SKM-1 treated with dmso at 0.1 percent for 144 hours (cell line): ENCODE measurements around the gene KIRREL3.

Experiments
- DNase-seq: peaks from one replicate; lab custom pipeline; 2025; ENCODE audit not compliant: unreplicated experiment; lab: John Stamatoyannopoulos, UW

Gene KIRREL3

GRCh38 chr11:126606484-126606883, 394.1 kb downstream of the KIRREL3 start:
- DNase-seq: no peak

GRCh38 chr11:126604461-126604860, 396.1 kb downstream of the KIRREL3 start:
- DNase-seq: no peak

DNA sequence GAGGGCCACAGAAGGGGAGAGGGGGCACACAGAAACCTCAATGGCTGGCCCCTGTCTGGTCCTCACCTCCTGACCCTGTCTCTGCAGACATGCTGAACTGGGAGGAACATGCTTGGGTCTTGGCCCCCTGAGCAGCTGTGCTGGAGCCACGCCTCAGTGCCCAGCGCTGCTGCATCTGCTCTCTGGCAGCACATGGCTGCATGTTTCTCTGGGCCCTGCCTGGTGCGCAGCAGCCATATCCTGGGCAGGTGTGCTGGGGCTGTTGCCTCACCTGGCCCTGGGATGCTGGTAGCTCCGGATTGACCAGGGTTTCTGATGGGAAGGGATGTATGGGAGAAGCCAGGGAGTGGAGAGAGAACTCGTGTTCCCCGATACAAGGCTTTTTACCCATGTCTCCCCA, 397.1 kb downstream of the KIRREL3 start:
- DNase-seq: no peak

DNA sequence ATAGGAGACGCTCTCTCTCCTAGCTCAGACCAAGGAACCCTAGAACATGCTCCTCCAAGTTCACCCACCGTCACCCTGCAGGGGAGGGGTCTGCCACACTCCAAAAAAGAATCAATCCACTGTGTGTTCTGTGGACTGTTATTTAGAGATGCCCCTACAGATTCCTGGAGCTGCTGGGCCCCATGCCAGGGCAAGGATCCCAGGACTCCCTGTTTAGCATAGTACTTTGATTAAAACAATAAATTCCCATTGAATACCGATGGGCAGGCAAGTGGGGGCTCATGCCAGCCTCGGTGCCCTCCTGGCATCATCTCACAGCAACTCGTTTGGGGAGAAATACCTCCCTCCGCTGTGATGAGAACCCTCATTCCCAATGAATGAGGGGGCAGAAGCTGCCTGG, 397.6 kb downstream of the KIRREL3 start:
- no peak for DNase-seq

- no peak for DNase-seq
Observed at GRCh38 chr11:126602349-126602940, 398.1 kb downstream of the KIRREL3 start.

DNA sequence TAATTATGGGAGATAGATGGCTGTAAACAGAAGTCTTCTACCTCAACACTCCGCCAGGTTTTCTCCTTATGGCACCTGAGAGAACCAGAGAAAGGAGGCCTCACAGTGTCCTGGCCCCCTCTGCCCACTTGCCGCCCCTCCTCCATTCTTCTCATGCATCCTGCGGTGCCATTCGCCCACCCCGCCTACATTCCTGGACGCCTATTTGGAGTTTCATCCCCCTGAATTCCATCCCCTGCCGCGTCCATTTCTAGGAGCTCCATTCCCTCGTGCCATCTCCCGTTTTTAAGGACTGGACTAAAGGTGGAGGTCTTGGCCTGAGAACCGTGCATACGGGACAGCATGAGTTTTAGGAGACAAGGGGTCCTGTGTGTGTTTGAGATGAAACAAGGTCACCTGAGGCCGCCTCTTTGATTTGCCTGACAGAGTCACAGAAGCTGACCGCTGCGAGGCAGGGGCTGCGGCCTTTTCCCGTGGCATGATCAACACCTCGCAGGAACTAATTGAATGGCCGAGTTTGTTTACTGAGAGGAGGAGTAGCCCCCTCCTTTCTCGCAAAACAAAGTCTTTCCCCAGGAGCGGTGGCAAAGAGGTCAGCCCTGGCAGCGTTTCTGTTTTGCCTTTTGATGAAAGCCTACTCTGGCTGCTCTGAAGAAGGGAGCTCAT, 398.9 kb downstream of the KIRREL3 start:
- DNase-seq: no peak

- no peak for DNase-seq
Observed at GRCh38 chr11:126601136-126601535, 399.4 kb downstream of the KIRREL3 start.

GRCh38 chr11:126599217-126599897, 401.2 kb downstream of the KIRREL3 start:
- no peak for DNase-seq

DNA sequence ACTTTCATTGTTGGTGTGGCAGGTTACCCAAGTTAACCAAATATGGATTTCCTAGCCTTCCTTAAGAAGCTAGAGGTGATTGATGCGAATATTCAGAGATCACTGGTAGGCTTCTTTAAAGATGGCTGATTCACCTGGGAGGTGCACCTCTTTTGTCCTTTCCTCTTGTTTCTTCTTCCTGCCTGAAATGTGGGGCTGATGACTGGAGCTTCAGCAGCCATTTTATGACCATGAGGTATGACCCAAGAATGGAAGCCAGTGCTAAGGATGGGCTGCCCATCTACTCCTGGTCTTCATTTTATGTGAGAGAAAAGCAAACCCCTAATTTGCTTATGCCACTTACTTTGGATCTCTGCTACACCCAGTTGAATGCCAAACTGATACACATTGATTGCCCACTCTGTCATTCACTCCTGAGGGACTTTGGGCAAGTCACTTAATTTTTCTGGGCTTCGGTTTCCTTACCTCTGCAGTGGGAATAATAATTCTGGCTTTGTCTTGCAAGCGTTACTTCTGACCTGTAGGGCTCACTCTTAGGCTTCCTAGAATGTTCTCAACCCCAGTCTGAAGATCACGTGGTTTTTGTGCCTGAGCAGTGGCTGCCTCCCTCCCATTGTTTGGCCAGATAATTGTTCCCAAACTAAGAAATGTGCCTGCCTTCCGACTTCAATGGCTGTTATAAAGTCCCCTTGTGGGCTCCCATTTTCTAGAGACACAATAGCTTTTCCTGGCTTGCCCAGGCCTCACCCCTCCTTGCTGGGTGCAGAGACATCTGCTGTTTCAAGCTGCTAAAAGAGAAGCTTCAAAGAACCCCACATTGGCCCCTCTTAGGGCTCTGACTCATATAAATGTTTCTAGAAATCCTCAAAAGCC, 402.0 kb downstream of the KIRREL3 start:
- no peak for DNase-seq

DNA sequence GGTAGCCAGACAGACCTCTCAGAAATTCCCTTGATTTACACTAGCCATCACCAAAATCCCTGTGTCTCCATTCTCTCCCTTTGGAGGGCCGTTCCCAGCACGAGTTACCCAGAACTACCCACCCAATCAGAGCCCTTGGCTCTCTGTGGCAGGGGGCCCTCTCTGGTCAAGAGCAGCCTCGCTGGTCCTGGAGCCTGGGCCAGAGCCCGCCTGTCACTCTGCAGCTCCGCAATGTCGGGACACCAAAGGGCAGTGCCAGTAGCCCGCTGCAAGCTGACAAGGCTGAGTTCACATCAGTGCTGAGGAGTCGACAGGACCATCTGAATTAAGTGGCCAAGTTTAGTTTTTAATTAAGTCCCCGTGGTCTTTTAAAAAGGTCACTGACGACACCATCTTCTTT, 403.5 kb downstream of the KIRREL3 start:
- no peak for DNase-seq

DNA sequence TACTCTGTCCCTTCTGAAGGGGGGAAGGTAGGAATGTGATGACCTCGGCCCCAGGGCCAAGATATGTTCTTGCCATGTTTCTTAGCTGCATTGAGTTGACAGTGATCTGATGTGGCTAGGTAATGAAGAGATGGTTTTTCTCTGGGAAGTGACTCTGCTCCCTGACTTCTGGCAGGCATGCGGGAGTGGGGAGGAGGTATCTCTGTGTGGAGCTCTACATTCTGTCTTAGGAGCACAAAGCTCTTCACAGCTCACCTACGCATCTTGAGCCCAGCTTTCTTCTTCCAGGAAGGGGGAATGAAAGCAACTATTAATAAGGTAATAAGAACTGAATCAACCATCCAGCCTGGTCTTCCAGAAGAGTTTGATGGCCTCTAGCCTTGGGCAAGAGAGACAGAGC, 404.1 kb downstream of the KIRREL3 start:
- no peak for DNase-seq

DNA sequence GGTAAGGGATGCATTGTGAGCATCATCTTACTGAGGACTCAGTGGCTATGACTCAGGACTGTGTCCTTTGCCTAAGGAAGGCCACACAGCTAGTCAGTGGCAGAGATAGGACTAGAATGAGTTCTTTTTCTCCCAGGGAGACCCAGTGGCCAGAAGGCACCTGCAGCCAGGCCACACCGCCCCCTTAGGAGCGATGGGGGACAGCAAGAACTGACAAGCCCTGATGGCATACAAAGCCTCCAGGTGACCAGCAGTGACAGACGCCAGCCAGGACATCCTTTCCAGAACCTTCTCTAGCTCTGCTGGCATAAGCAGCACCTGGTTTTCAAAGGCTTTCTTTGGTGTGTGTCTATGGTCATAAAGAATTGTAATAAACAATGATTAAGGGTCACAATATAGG, 405.0 kb downstream of the KIRREL3 start:
- DNase-seq: no peak

GRCh38 chr11:126594921-126595367, 405.6 kb downstream of the KIRREL3 start:
- no peak for DNase-seq

DNA sequence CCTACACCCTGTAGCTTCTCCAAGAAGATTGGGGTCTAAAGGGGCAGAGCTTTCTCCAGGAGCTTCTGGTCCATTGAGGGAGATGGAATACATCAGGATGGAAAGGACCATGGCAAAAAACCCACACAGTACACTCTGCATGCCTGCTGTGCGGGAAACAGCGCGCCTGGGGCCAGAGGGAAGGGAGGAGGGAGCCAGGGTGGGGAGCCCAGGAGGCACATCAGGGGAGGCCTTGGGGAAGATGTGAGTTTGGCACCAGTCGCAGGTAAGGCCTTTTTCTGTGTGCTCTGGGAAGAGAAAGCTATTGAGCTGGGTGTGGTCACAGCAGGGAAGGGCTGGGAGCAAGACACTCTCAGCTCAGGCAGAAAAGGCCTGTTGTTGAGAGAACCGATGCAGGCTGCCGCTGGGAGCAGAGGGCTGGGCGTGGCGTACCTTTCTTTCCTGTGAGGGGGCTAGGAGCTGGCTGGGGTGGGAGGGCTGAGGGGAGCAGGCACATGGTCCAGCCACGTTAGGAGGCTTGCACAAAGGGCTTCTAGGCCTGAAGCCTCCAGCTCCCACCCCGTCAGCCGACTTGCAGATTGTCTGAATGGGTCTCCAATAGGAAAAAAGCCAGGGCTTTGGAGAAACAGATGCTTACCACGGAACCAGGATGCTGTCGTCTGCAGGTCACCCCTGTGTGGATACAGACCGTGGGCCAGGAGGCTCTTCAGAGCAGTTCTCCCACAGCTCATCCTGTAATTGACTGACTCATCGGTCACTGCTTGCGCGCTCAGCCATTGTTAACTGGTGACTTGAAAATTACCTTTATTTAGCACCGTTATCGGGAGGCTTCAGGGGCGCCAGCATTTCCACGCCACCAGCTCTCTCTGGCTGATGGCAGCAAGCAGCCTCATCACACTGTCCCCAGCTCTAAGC, 407.8 kb downstream of the KIRREL3 start:
- no peak for DNase-seq

- DNase-seq: no peak
Observed at GRCh38 chr11:126591966-126592489, 408.5 kb downstream of the KIRREL3 start.

DNA sequence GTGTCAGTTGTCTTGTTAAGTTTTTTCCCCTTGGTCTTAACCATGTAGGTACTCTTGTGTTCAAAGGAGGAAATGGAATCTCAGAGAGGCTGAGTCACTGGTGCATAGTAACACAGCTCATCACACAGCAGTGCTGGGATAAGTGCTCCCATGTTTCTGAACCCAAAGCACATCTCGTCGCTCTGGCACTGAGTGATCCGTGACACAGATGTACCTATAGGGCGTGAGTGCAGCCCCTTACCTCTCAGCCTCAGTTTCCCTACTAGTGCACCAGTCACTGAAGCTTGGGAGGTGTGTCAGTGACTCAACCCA, 411.1 kb downstream of the KIRREL3 start:
- DNase-seq: no peak

GRCh38 chr11:126588630-126589491, 411.7 kb downstream of the KIRREL3 start:
- DNase-seq: no peak

- DNase-seq: no peak
Observed at GRCh38 chr11:126587541-126587940, 413.0 kb downstream of the KIRREL3 start.

DNA sequence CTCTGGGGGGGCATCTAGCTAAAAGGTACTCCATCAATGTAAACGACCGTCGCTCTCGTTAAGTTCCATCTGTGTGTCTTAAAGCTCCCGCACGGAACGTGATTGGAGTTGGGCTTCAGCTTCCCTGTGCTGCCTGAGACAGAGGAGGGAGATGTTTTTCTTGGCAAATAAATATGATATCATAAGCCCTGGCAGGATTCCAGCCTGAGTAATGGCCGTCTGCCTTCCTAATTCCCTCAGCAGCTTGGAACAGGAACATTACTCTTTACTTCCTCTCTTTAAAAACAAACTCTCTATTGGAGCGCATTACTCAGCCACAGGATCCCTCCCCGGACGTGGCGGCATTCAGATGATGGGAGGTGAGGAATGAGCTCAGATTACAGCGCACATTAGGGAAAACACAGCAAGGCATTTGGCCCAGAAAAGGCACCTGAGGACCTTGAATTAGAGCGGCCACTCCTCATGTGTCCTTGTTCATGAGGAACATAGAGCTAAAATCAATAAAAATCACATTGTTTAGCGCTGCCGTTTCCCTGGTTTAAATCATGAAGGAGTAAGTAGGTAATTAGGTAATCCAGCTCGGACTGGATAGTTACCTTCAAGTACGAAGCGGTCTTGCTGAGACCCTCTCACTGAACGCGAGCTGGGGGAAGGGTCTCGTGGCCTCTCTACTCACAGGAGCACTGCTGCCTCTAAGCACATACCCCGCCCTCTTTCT, 414.6 kb downstream of the KIRREL3 start:
- no peak for DNase-seq
